ENCODE data around the gene TNRC6B.
"Not testable (repeated sequence)": the region's sequence is repeated elsewhere in the genome, so short reads cannot be mapped to it uniquely, and the experiment has no call there.

Gene TNRC6B

GRCh38 chr22:40368016-40368415 lies 190.3 kb downstream of the TNRC6B start:
- DNase-seq: no peak

- DNase-seq: no peak
Measured at GRCh38 chr22:40368836-40369235, 191.1 kb downstream of the TNRC6B start.

- DNase-seq: no peak
Measured at GRCh38 chr22:40374567-40374966, 196.8 kb downstream of the TNRC6B start.

GRCh38 chr22:40376149-40376548 lies 198.4 kb downstream of the TNRC6B start:
- no peak for DNase-seq

- DNase-seq: no peak
Measured at GRCh38 chr22:40377931-40378330, 200.2 kb downstream of the TNRC6B start.

GRCh38 chr22:40378448-40378847 lies 200.7 kb downstream of the TNRC6B start:
- not testable (repeated sequence) for DNase-seq

GRCh38 chr22:40381461-40381860 lies 203.7 kb downstream of the TNRC6B start:
- DNase-seq: no peak

- no peak for DNase-seq
Measured at GRCh38 chr22:40383905-40384304, 206.2 kb downstream of the TNRC6B start.

GRCh38 chr22:40385036-40385782 lies 207.5 kb downstream of the TNRC6B start:
- no peak for DNase-seq

Measured in activated CD4-positive, alpha-beta T cell treated with anti-CD3 and anti-CD28 coated beads, Interleukin-2, amount 50 U/mL, for 48 hours (primary cell).